HFFc6 (cell line): ENCODE data around the gene PDE4C. TPM values are rescaled to one million over a fixed set of nuclear protein-coding genes. Genes with fewer than 3 reads are reported as not detected.

Experiments
- DNase-seq: peaks from one replicate; pipeline ENCODE4 v3.0.0-alpha.2; 2018
- H3K27ac Mint-ChIP-seq: 2 replicates; pipeline ENCODE4 v1.8.0; 2020; ENCODE audit warnings: mild to moderate bottlenecking, mixed read lengths
- H3K27me3 Mint-ChIP-seq: 2 replicates; pipeline ENCODE4 v1.8.0; 2021; ENCODE audit warnings: mild to moderate bottlenecking, moderate library complexity, mixed read lengths; ENCODE audit not compliant: insufficient read depth
- H3K36me3 Mint-ChIP-seq: 2 replicates; pipeline ENCODE4 v1.8.0; 2021; ENCODE audit warnings: low read depth, mixed read lengths
- H3K4me1 Mint-ChIP-seq: 2 replicates; pipeline ENCODE4 v1.8.0; 2020; ENCODE audit warnings: low read depth, mixed read lengths
- H3K4me3 Mint-ChIP-seq: 2 replicates; pipeline ENCODE4 v1.8.0; 2020; ENCODE audit warnings: mild to moderate bottlenecking, moderate library complexity, mixed read lengths
- H3K9me3 Mint-ChIP-seq: 2 replicates; pipeline ENCODE4 v1.8.0; 2020; ENCODE audit warnings: mild to moderate bottlenecking, mixed read lengths
- CTCF ChIP-seq: fragments of 200-600 bp; sonication (generic); IDR thresholded peaks from 2 replicates; pipeline ENCODE4 v1.5.0; 2021; ENCODE audit warnings: antibody characterized with exemption, mild to moderate bottlenecking
- total RNA-seq, 6 experiments: library from RNA; stranded (reverse); fragmentation: NEBNext Ultra II Directional; extraction: Animal tissue kit (Norgen Biotek cat#: 25700); gene quantifications; 2 replicates in 1 of 6; 3 replicates in 5 of 6; pipeline ENCODE4 v1.2.3, GENCODE V29; 2021

The PDE4C gene
- total RNA-seq, 6 experiments from 2014 or later: 0.14 TPM; not detected in 5

GRCh38 chr19:18229915-18230314, 3.7 kb upstream of the PDE4C start:
- TF ChIP-seq CTCF: no peak
- H3K27me3 Mint-ChIP-seq: peaks cover 6% of the 10 kb centered on the region
- no peak overlapping the region for H3K4me3 Mint-ChIP-seq
- no peak overlapping the region for H3K27ac Mint-ChIP-seq
- H3K36me3 Mint-ChIP-seq: no peaks in the 10 kb centered on the region
- H3K4me1 Mint-ChIP-seq: peaks cover 5% of the 10 kb centered on the region; the same call in 1 of the 2 replicates
- H3K9me3 Mint-ChIP-seq: peaks cover 11% of the 10 kb centered on the region; the same call in 1 of the 2 replicates
- DNase-seq: no peak

- DNase-seq: no peak
- H3K4me1 Mint-ChIP-seq: peaks cover 10% of the 10 kb centered on the region
- H3K27me3 Mint-ChIP-seq: peaks cover 6% of the 10 kb centered on the region
- H3K9me3 Mint-ChIP-seq: peaks cover 11% of the 10 kb centered on the region; the same call in 1 of the 2 replicates
- H3K27ac Mint-ChIP-seq: no peak overlapping the region
- peak; percentile 77 for TF ChIP-seq CTCF
- no peaks in the 10 kb centered on the region for H3K36me3 Mint-ChIP-seq
- H3K4me3 Mint-ChIP-seq: no peak overlapping the region
These were observed 3.2 kb upstream of the PDE4C start for GRCh38 chr19:18229474-18229873.

GRCh38 chr19:18227781-18228271, 1.6 kb upstream of the PDE4C start:
- Mint-ChIP-seq H3K4me1 (peaks cover 14% of the 10 kb centered on the region), H3K27me3 (peaks cover 6% of the 10 kb centered on the region), H3K36me3 (no peaks in the 10 kb centered on the region), H3K4me3 (no peak overlapping the region), H3K9me3 (peaks cover 4% of the 10 kb centered on the region; the same call in 1 of the 2 replicates), H3K27ac (no peak overlapping the region)
- no peak for DNase-seq
- no peak for TF ChIP-seq CTCF

- Mint-ChIP-seq H3K4me3 (no peak overlapping the region), H3K4me1 (peaks cover 14% of the 10 kb centered on the region), H3K27ac (no peak overlapping the region), H3K9me3 (no peaks in the 10 kb centered on the region), H3K36me3 (no peaks in the 10 kb centered on the region), H3K27me3 (peaks cover 3% of the 10 kb centered on the region; the same call in 1 of the 2 replicates)
- no peak for TF ChIP-seq CTCF
- no peak for DNase-seq
These were observed 930 bp upstream of the PDE4C start for GRCh38 chr19:18226956-18227780.

GRCh38 chr19:18225355-18225701, 910 bp downstream of the PDE4C start:
- DNase-seq: no peak
- no peak for TF ChIP-seq CTCF
- H3K27me3 Mint-ChIP-seq: no peaks in the 10 kb centered on the region; the same call in none of the 2 replicates
- no peak overlapping the region for H3K4me3 Mint-ChIP-seq
- peaks cover 14% of the 10 kb centered on the region for H3K4me1 Mint-ChIP-seq
- no peak overlapping the region for H3K27ac Mint-ChIP-seq
- H3K36me3 Mint-ChIP-seq: no peaks in the 10 kb centered on the region
- no peaks in the 10 kb centered on the region for H3K9me3 Mint-ChIP-seq
